Adipose tissue (tissue), 3 donors: Measurements from ENCODE around the gene ATP8A1. TPM values are rescaled to one million over a fixed set of nuclear protein-coding genes. Genes with fewer than 3 reads are reported as not detected.

Experiments used
- H3K27ac ChIP-seq: one replicate; pipeline ENCODE4 v1.5.1; 2013; ENCODE audit warnings: low read depth, low read length
- WGBS, 3 donors: extraction: QIAGEN DNeasy Blood & Tissue Kit; methylation state at CpG; one replicate each; pipeline ENCODE4 v1.1.7; 2013; 5-methylcytosine and 5-hydroxymethylcytosine counted together
- polyA plus RNA-seq, 3 donors: library from polyadenylated mRNA; stranded (reverse); fragments of 200-250 nt; gene quantifications; one replicate each; pipeline ENCODE4 v1.2.3, GENCODE V29; 2013
- donor health status: healthy with polysubstance abuse.
- donor health status: Bipolar disorder and iron deficiency.
- donor health status: healthy.

ATP8A1 gene
- polyA plus RNA-seq, 3 donors = 4.3 to 6.3 (median 5.3) TPM

- WGBS, 3 donors = 86 to 98% (median 95%) methylated on average over 2 of the region's 2 CpGs
- H3K27ac ChIP-seq = no peak overlapping the region
Observed at GRCh38 chr4:42603862-42604261, 53.0 kb downstream of the ATP8A1 start.

- no peak overlapping the region for H3K27ac ChIP-seq
- 70 to 88% (median 87%) methylated on average over 2 of the region's 2 CpGs for WGBS, 3 donors
Observed at GRCh38 chr4:42600578-42600977, 56.3 kb downstream of the ATP8A1 start.

GRCh38 chr4:42596918-42597317 is 60.0 kb downstream of the ATP8A1 start:
- H3K27ac ChIP-seq = no peak overlapping the region
- WGBS, 3 donors = 75 to 84% (median 78%) methylated on average over 2 of the region's 2 CpGs

GRCh38 chr4:42594888-42595287 is 62.0 kb downstream of the ATP8A1 start:
- WGBS, 3 donors = 84 to 94% (median 87%) methylated on average over 1 of the region's 1 CpG

GRCh38 chr4:42588909-42589308 is 68.0 kb downstream of the ATP8A1 start:
- WGBS, 3 donors = 96 to 100% (median 98%) methylated on average over 2 of the region's 2 CpGs
- H3K27ac ChIP-seq = no peak overlapping the region

More at GRCh38 chr4:42594888-42595287, 62.0 kb downstream of the ATP8A1 start:
- no peak overlapping the region for H3K27ac ChIP-seq

- 71 to 94% (median 90%) methylated on average over 1 of the region's 1 CpG for WGBS, 3 donors
- H3K27ac ChIP-seq = no peak overlapping the region
Observed at GRCh38 chr4:42586775-42587174, 70.1 kb downstream of the ATP8A1 start.

- H3K27ac ChIP-seq = no peak overlapping the region
- WGBS, 3 donors = 83 to 90% (median 88%) methylated on average over 3 of the region's 3 CpGs
Observed at GRCh38 chr4:42579903-42580302, 77.0 kb downstream of the ATP8A1 start.

GRCh38 chr4:42578187-42578586 is 78.7 kb downstream of the ATP8A1 start:
- 85 to 92% (median 90%) methylated on average over 3 of the region's 3 CpGs for WGBS, 3 donors
- H3K27ac ChIP-seq = no peak overlapping the region

- 86 to 97% (median 88%) methylated on average over 4 of the region's 4 CpGs for WGBS, 3 donors
- no peak overlapping the region for H3K27ac ChIP-seq
Observed at GRCh38 chr4:42574870-42575430, 82.0 kb downstream of the ATP8A1 start.

GRCh38 chr4:42573249-42573648 is 83.7 kb downstream of the ATP8A1 start:
- WGBS, 3 donors = 86 to 94% (median 87%) methylated on average over 4 of the region's 4 CpGs
- H3K27ac ChIP-seq = no peak overlapping the region

- H3K27ac ChIP-seq = no peak overlapping the region
Observed at GRCh38 chr4:42570221-42570620, 86.7 kb downstream of the ATP8A1 start.

GRCh38 chr4:42568610-42569207 is 88.2 kb downstream of the ATP8A1 start:
- 3 to 7% (median 5%) methylated on average over 4 of the region's 4 CpGs for WGBS, 3 donors
- H3K27ac ChIP-seq = no peak overlapping the region

More at GRCh38 chr4:42570221-42570620, 86.7 kb downstream of the ATP8A1 start:
- 90 to 100% (median 92%) methylated on average over 1 of the region's 1 CpG for WGBS, 3 donors

- WGBS, 3 donors = 86 to 93% (median 88%) methylated on average over 1 of the region's 1 CpG
Observed at GRCh38 chr4:42566835-42567234, 90.1 kb downstream of the ATP8A1 start.

GRCh38 chr4:42562016-42562415 is 94.9 kb downstream of the ATP8A1 start:
- no peak overlapping the region for H3K27ac ChIP-seq

More at GRCh38 chr4:42566835-42567234, 90.1 kb downstream of the ATP8A1 start:
- no peak overlapping the region for H3K27ac ChIP-seq

GRCh38 chr4:42561031-42561430 is 95.9 kb downstream of the ATP8A1 start:
- WGBS, 3 donors = 95 to 97% (median 95%) methylated on average over 11 of the region's 11 CpGs
- H3K27ac ChIP-seq = no peak overlapping the region

More at GRCh38 chr4:42562016-42562415, 94.9 kb downstream of the ATP8A1 start:
- 87 to 93% (median 93%) methylated on average over 5 of the region's 5 CpGs for WGBS, 3 donors

GRCh38 chr4:42560467-42560861 is 96.4 kb downstream of the ATP8A1 start:
- no peak overlapping the region for H3K27ac ChIP-seq
- WGBS, 3 donors = 81% methylated on average over 3 of the region's 3 CpGs

GRCh38 chr4:42558156-42558555 is 98.7 kb downstream of the ATP8A1 start:
- no peak overlapping the region for H3K27ac ChIP-seq
- WGBS, 3 donors = 68 to 80% (median 74%) methylated on average over 1 of the region's 1 CpG

- no peak overlapping the region for H3K27ac ChIP-seq
Observed at GRCh38 chr4:42555828-42556227, 101.1 kb downstream of the ATP8A1 start.

- H3K27ac ChIP-seq = no peak overlapping the region
- WGBS, 3 donors = 89 to 93% (median 91%) methylated on average over 3 of the region's 3 CpGs
Observed at GRCh38 chr4:42554072-42554471, 102.8 kb downstream of the ATP8A1 start.

- H3K27ac ChIP-seq = no peak overlapping the region
- 92 to 100% (median 98%) methylated on average over 1 of the region's 1 CpG for WGBS, 3 donors
Observed at GRCh38 chr4:42549896-42550295, 107.0 kb downstream of the ATP8A1 start.
